T-helper 1 cell treated with Interleukin-12 subunit alpha and Interleukin-12 subunit beta and Interleukin-4 antibody, amounts not matched to agents 30 ng/mL and 1 ng/mL, for 36 hours (primary cell): Measurements from ENCODE around the gene CLIC3. TPM values are rescaled to one million over a fixed set of nuclear protein-coding genes. Genes with fewer than 3 reads are reported as not detected.

ENCODE experiments used
- intact Hi-C: fragments of 100-400 bp; cut with micrococcal nuclease; formaldehyde crosslinking; loops from one replicate; pipeline ENCODE4 v1.15.1; 2024
- total RNA-seq: library from RNA; stranded (reverse); gene quantifications from 2 replicates; pipeline ENCODE4 v1.2.3, GENCODE V29; 2022

The CLIC3 gene
- total RNA-seq, 1 donor from 2014 or later = 1.4 TPM

DNA sequence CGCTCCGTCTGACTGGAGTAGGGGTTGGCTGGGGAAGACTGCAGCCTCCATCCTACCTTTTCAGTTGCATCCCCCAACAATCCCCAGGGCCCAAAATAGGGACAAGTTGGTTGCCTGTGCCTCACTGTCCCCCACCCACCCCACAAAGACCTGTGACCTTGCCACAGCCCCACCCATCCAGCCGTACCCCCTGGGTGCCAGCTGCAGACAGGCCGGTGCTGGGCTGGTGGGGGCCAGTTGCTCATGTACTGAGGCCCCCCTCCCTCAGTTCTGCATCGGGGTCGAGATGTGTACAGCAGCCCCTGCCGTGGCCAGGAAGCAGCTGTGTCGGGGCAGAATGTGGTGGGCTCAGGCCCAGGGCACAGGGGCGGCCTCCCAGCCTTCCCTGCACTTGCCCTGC lies 13.2 kb downstream of the CLIC3 start:
- intact Hi-C loops = no loop called here

GRCh38 chr9:136982232-136983051 lies 13.9 kb downstream of the CLIC3 start, which contains the start of gene LCNL1:
TSS of gene LCNL1 (plus strand) at chr9:136982993. CDS start at chr9:136983587, 594 bp downstream.
- intact Hi-C loops = no loop called here

DNA sequence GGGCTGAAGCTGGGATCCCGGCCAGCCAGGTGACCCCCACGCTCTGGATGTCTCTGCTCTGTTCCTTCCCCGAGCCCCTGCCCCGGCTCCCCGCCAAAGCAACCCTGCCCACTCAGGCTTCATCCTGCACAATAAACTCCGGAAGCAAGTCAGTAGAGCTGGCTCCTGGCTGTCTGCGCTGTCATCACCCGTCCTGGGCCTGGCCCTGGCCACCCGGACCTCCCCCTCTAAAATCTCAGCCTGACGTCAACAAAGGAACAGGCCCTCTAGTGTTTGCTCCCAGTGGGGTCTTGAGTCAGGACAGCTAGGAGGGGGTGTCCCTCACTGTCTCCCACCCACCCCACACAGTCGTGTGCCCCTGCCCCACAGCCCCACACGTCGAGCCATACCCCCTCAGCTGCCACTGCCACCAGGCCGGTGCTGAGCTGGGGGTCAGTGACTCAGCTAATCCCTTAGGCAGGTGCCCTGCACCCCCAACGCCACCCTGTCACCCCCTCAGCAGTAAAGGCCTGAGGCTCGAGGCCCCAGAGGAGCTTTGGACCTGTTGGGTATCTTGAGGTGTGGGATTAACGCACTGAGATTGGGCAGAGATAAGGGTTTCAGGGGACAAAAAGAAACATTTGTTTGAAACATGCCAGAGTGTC lies 14.7 kb downstream of the CLIC3 start:
- intact Hi-C loops = no loop called here

GRCh38 chr9:136980669-136981478 lies 15.5 kb downstream of the CLIC3 start:
- intact Hi-C loops = no loop called here

GRCh38 chr9:136979769-136980587 lies 16.4 kb downstream of the CLIC3 start:
- intact Hi-C loops = no loop called here

GRCh38 chr9:136978865-136979544 lies 17.4 kb downstream of the CLIC3 start:
- intact Hi-C loops = loop anchor here (1.0 kb wide), 7 partner anchors 13 to 188 kb away; partner anchors contain the start of genes FBXW5, PAXX and TMEM141

- intact Hi-C loops = loop anchor here (1.0 kb wide), 7 partner anchors 14 to 187 kb away; partner anchors contain the start of genes FBXW5, PAXX and TMEM141
Observed at GRCh38 chr9:136978073-136978864, 18.1 kb downstream of the CLIC3 start.

GRCh38 chr9:136977649-136978072 lies 18.7 kb downstream of the CLIC3 start:
- intact Hi-C loops = loop anchor here (1.0 kb wide), 7 partner anchors 15 to 186 kb away; partner anchors contain the start of genes FBXW5, PAXX and TMEM141

- intact Hi-C loops = no loop called here
Observed at GRCh38 chr9:136977223-136977622, 19.1 kb downstream of the CLIC3 start, which contains the start of gene PTGDS. TSS of gene PTGDS (plus strand) at chr9:136977504. CDS start at chr9:136977579, 75 bp downstream.

- intact Hi-C loops = no loop called here
Observed at GRCh38 chr9:136975644-136976043, 20.7 kb downstream of the CLIC3 start.

- intact Hi-C loops = no loop called here
Observed at GRCh38 chr9:136974817-136975535, 21.4 kb downstream of the CLIC3 start.

DNA sequence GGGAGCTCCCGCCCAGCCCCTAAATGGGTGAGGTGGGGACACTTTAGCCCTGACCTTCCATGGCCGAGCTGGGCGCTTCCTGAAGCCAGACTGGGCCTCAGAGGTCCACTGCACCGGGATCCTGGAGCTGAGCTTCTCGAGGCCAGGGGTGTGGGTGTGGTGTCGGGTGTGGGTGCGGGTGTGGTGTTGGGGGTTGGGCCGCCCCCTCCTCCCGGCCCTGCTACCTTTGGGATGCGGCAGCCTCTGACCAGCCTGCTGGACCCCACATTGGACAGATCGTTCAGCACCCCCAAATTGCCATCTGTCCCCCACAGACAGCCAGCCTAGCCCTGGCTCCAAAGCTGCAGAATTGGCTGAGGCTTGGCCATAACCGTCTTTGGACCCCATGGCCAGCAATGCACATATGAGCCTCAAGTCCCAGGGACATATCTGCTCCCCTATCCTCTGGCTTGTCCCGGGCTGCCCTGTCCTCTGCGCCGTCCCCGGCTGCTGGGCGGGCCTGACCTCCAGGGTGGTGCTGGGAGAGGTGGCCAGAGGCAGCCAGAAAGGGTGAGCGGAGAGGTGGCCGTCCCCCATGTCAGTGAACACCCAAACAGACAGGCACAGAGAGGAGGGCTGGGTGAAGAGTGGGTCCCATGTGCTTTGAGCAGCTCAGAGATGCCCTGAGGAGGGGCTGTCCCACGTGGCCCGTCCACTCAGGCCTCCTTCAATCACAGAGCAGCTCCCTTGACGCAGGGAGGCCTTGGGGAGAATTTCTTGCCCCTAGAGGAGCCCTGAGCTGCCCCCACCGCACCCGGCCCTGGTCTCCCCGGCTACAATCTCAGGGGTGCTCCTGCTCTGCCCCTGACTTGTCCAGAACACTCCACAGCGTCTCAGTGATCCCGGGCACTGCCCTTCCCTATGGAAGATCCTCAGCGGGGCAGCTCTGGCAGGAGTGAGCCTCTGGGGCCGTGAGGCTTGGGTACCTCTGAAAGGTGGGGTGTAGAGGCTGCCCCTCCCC lies 22.4 kb downstream of the CLIC3 start:
- intact Hi-C loops = no loop called here

DNA sequence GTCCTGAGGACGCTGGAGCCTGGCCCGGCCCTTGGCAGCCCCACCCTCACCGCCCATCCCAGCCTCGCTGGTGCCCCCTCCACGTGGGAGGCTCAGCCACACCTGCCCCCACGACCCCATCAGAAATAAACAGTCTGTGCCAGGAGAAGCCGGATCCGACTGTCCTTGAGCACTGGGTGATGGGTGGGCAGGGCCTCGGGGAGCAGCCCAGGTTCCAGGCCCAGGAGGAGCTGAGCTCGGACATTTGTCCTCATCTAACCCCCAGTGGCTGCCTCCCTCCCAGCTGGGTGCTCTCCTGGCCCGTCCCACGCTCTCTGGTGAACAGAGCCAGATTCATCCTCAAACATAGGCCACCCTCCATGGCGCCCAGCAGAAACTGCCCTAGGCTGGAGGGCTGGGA lies 23.6 kb downstream of the CLIC3 start:
- intact Hi-C loops = no loop called here

GRCh38 chr9:136972335-136972734 lies 24.0 kb downstream of the CLIC3 start:
- intact Hi-C loops = no loop called here

DNA sequence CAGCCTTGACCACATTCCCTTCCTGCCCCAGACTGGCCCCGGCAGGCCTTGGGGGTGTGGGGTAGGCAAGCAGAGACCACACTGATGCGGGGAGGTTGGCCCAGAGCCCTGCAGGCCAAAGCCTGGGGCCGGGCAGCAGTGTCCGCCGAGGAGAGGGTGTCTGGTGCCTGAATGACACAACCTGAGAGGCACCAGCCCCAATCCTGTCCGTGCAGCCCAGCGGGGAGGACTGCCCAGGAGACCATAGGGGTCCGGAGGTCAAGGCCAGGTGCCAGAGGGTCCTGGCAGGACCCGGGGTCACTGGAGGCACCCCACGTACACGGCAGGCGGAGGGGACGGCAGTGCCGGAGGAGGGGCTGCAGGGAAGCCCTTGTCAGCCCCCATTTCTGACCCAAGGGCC lies 24.6 kb downstream of the CLIC3 start:
- intact Hi-C loops = no loop called here

GRCh38 chr9:136970361-136970760 lies 26.0 kb downstream of the CLIC3 start:
- intact Hi-C loops = no loop called here

GRCh38 chr9:136969774-136970173 lies 26.6 kb downstream of the CLIC3 start:
- intact Hi-C loops = no loop called here
